HG03469 (cell line): Measurements from ENCODE around the gene OBI1.
"Not testable (repeated sequence)": the region's sequence is repeated elsewhere in the genome, so short reads cannot be mapped to it uniquely, and the experiment has no call there.

ENCODE experiments used
- ATAC-seq: cut with Tn5 transposase; IDR thresholded peaks from one replicate; pipeline ENCODE4 v1.9.1; 2021; ENCODE audit warnings: mild to moderate bottlenecking, moderate library complexity, moderate number of reproducible peaks; ENCODE audit not compliant: unreplicated experiment

Gene OBI1

GRCh38 chr13:78649997-78650716 lies 8.8 kb downstream of the OBI1 start:
- ATAC-seq, result no peak

- not testable (repeated sequence) for ATAC-seq
These were observed 11.8 kb downstream of the OBI1 start for GRCh38 chr13:78647109-78647678.

GRCh38 chr13:78638216-78638615 lies 20.7 kb downstream of the OBI1 start:
- ATAC-seq, result no peak

GRCh38 chr13:78636495-78636894 lies 22.5 kb downstream of the OBI1 start:
- no peak for ATAC-seq

GRCh38 chr13:78632996-78633395 lies 26.0 kb downstream of the OBI1 start:
- no peak for ATAC-seq

GRCh38 chr13:78631077-78631476 lies 27.9 kb downstream of the OBI1 start:
- ATAC-seq, result no peak

- no peak for ATAC-seq
These were observed 28.4 kb downstream of the OBI1 start for GRCh38 chr13:78630511-78630910.

- no peak for ATAC-seq
These were observed 33.6 kb downstream of the OBI1 start for GRCh38 chr13:78625384-78625783.

- ATAC-seq, result no peak
These were observed 35.8 kb downstream of the OBI1 start for GRCh38 chr13:78623132-78623531.

GRCh38 chr13:78620936-78621470 lies 38.0 kb downstream of the OBI1 start:
- no peak for ATAC-seq

- ATAC-seq, result no peak
These were observed 40.5 kb downstream of the OBI1 start for GRCh38 chr13:78618411-78618810.

- no peak for ATAC-seq
These were observed 47.9 kb downstream of the OBI1 start for GRCh38 chr13:78611040-78611439.

- no peak for ATAC-seq
These were observed 48.5 kb downstream of the OBI1 start for GRCh38 chr13:78610381-78610883.

- no peak for ATAC-seq
These were observed 49.3 kb downstream of the OBI1 start for GRCh38 chr13:78609464-78610205.

- ATAC-seq, result no peak
These were observed 50.1 kb downstream of the OBI1 start for GRCh38 chr13:78608688-78609463.

GRCh38 chr13:78608252-78608687 lies 50.7 kb downstream of the OBI1 start:
- no peak for ATAC-seq

GRCh38 chr13:78607409-78608251 lies 51.3 kb downstream of the OBI1 start:
- ATAC-seq, result no peak

GRCh38 chr13:78606471-78607408 lies 52.2 kb downstream of the OBI1 start:
- ATAC-seq, result no peak
